Natural killer cell (primary cell): Measurements from ENCODE around the gene KCTD11. TPM values are rescaled to one million over a fixed set of nuclear protein-coding genes. Genes with fewer than 3 reads are reported as not detected.
"Not testable (repeated sequence)": the region's sequence is repeated elsewhere in the genome, so short reads cannot be mapped to it uniquely, and the experiment has no call there.

Source experiments
- ATAC-seq, 3 donors: fragments of 150-1000 bp in 2 of 3; fragments of 200-7000 bp in 1 of 3; cut with Tn5 transposase; 1 replicate in 1 of 3; 2 replicates in 2 of 3; pipeline ENCODE4 v1.10.0; 2021; ENCODE audit warnings: mild to moderate bottlenecking in 2 of 3, moderate library complexity in 2 of 3
- DNase-seq, 2 donors: peaks; one replicate each; pipeline versions ENCODE4 v3.0.0 to v3.0.0-alpha.2; 2013 to 2021; ENCODE audit warnings: mixed read lengths in 1 of 2
- H3K27ac ChIP-seq: one replicate; pipeline ENCODE4 v1.5.1; 2013; ENCODE audit warnings: mild to moderate bottlenecking, low read length
- H3K27me3 ChIP-seq: one replicate; pipeline ENCODE4 v1.6.1; 2013; ENCODE audit warnings: low read length; ENCODE audit not compliant: control insufficient read depth, insufficient read depth
- H3K36me3 ChIP-seq: one replicate; pipeline ENCODE4 v1.6.1; 2013; ENCODE audit warnings: low read length; ENCODE audit not compliant: control insufficient read depth, insufficient read depth
- H3K4me1 ChIP-seq: one replicate; pipeline ENCODE4 v1.6.1; 2013; ENCODE audit warnings: low read length; ENCODE audit not compliant: control insufficient read depth, insufficient read depth
- H3K4me3 ChIP-seq: one replicate; pipeline ENCODE4 v1.5.1; 2013; ENCODE audit warnings: low read length
- H3K9me3 ChIP-seq: one replicate; pipeline ENCODE4 v1.6.1; 2013; ENCODE audit warnings: low read length; ENCODE audit not compliant: control insufficient read depth, insufficient read depth
- H3K27ac Mint-ChIP-seq, 2 donors: one replicate each; pipeline ENCODE4 v1.8.0; 2022; ENCODE audit warnings: mild to moderate bottlenecking in 2 of 2, mixed read lengths in 2 of 2, moderate library complexity in 1 of 2
- H3K27me3 Mint-ChIP-seq, 2 donors: one replicate each; pipeline ENCODE4 v1.8.0; 2022; ENCODE audit warnings: low read depth in 2 of 2, mixed read lengths in 2 of 2
- H3K36me3 Mint-ChIP-seq: one replicate; pipeline ENCODE4 v1.8.0; 2022; ENCODE audit warnings: mixed read lengths
- H3K4me1 Mint-ChIP-seq, 2 donors: one replicate each; pipeline ENCODE4 v1.8.0; 2022; ENCODE audit warnings: mixed read lengths in 2 of 2
- H3K4me3 Mint-ChIP-seq: one replicate; pipeline ENCODE4 v1.8.0; 2022; ENCODE audit warnings: mild to moderate bottlenecking, moderate library complexity, mixed read lengths
- H3K9me3 Mint-ChIP-seq, 2 donors: one replicate each; pipeline ENCODE4 v1.8.0; 2022; ENCODE audit warnings: mixed read lengths in 2 of 2
- CTCF ChIP-seq: fragments of 200-600 bp; IDR thresholded peaks from one replicate; pipeline ENCODE4 v1.8.0; 2022; ENCODE audit warnings: antibody characterized with exemption
- WGBS: methylation state at CpG from one replicate; pipeline ENCODE4 v1.1.7; 2013; ENCODE audit warnings: missing lambda C conversion rate; ENCODE audit not compliant: insufficient coverage; 5-methylcytosine and 5-hydroxymethylcytosine counted together
- intact Hi-C: fragments of 100-400 bp; cut with micrococcal nuclease; formaldehyde crosslinking; loops from one replicate; pipeline ENCODE4 v1.14.2; 2022
- total RNA-seq, 4 donors: library from RNA; stranded (reverse); fragments of 120-200 nt in 1 of 4; gene quantifications; one replicate each; pipeline versions ENCODE4 v1.2.3 to v1.2.4, GENCODE V29; 2013 to 2022

KCTD11 gene
- total RNA-seq, 3 donors from 2014 or later (not counting 1 experiment from before 2014, with no cell fraction given) = 5.6 to 9.7 (median 8.3) TPM

DNA sequence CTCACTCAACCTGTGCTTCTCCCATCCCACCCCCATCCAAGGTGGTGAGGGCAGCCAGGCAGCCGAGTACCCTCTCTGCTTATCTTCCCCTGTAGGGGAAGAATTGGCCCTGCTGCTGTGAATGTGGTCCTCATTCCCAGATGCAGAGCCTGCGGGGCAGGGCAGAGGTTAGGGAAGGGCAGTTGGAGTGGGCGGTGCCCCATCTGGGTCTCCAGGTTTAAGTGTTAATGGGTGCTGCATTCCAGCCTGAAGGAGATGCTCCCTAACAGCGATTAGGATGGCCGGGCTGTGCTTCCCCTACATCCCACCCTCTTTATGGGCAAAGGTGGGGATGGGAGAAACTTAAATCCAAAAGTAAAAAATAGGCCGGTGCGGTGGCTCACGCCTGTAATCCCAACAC lies 15.1 kb downstream of the KCTD11 start:
- no peaks in the 10 kb centered on the region for H3K36me3 ChIP-seq
- no peak for ATAC-seq
- H3K9me3 ChIP-seq = no peaks in the 10 kb centered on the region
- TF ChIP-seq CTCF = no peak
- H3K4me1 ChIP-seq = no peaks in the 10 kb centered on the region
- peaks cover 0 to 3% of the 10 kb centered on the region in 2 donors for H3K4me1 Mint-ChIP-seq
- H3K9me3 Mint-ChIP-seq = no peaks in the 10 kb centered on the region
- H3K4me3 ChIP-seq = no peak overlapping the region
- no peaks in the 10 kb centered on the region for H3K36me3 Mint-ChIP-seq
- no peak for DNase-seq
- H3K4me3 Mint-ChIP-seq = no peak overlapping the region
- intact Hi-C loops = no loop called here
- no peak overlapping the region for H3K27ac Mint-ChIP-seq
- peaks cover 0 to 1% of the 10 kb centered on the region in 2 donors for H3K27me3 Mint-ChIP-seq
- H3K27ac ChIP-seq = no peak overlapping the region
- 91% methylated on average over 7 of the region's 8 CpGs for WGBS
- no peaks in the 10 kb centered on the region for H3K27me3 ChIP-seq

GRCh38 chr17:7367918-7368598 lies 16.1 kb downstream of the KCTD11 start:
- no peaks in the 10 kb centered on the region for H3K36me3 ChIP-seq
- peaks cover 0 to 3% of the 10 kb centered on the region in 2 donors for H3K4me1 Mint-ChIP-seq

DNA sequence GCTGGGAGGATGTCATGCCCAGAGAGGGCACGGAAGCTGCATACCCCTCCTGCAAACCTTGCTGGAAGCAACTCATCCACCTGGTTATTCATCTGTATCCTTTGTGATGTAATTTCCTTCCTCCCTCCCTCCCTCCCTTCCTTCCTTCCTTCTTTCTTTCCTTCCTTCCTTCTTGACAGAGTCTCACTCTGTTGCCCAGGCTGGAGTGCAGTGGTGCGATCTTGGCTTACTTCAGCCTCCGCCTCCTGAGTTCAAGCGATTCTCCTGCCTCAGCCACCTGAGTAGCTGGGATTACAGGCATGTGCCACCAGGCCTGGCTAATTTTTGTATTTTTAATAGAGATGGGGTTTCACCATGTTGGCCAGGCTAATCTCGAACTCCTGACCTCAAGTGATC lies 16.6 kb downstream of the KCTD11 start:
- H3K4me1 Mint-ChIP-seq, H3K4me3 Mint-ChIP-seq, H3K9me3 Mint-ChIP-seq, H3K27ac ChIP-seq, H3K27me3 Mint-ChIP-seq, DNase-seq, H3K4me1 ChIP-seq, ATAC-seq, H3K9me3 ChIP-seq, H3K27me3 ChIP-seq, intact Hi-C loops, H3K27ac Mint-ChIP-seq, H3K36me3 ChIP-seq, H3K4me3 ChIP-seq, H3K36me3 Mint-ChIP-seq: not testable (repeated sequence)
- WGBS = 87% methylated on average over 5 of the region's 5 CpGs

More at GRCh38 chr17:7367918-7368598, 16.1 kb downstream of the KCTD11 start:
- Mint-ChIP-seq H3K4me3 (no peak overlapping the region), H3K27ac (no peak overlapping the region), H3K27me3 (no peaks in the 10 kb centered on the region), H3K36me3 (no peaks in the 10 kb centered on the region), H3K9me3 (no peaks in the 10 kb centered on the region)
- no peak overlapping the region for H3K27ac ChIP-seq
- intact Hi-C loops = no loop called here
- TF ChIP-seq CTCF = no peak
- no peaks in the 10 kb centered on the region for H3K4me1 ChIP-seq
- H3K4me3 ChIP-seq = no peak overlapping the region
- no peaks in the 10 kb centered on the region for H3K27me3 ChIP-seq
- no peak for ATAC-seq
- 92% methylated on average over 6 of the region's 13 CpGs for WGBS
- H3K9me3 ChIP-seq = no peaks in the 10 kb centered on the region
- DNase-seq = no peak

- no peaks in the 10 kb centered on the region for H3K27me3 ChIP-seq
- H3K27me3 Mint-ChIP-seq = no peaks in the 10 kb centered on the region
- no peak for DNase-seq
- no peak overlapping the region for H3K27ac ChIP-seq
- no peak for ATAC-seq
- WGBS = 93% methylated on average over 5 of the region's 5 CpGs
- intact Hi-C loops = no loop called here
- no peaks in the 10 kb centered on the region for H3K36me3 Mint-ChIP-seq
- H3K27ac Mint-ChIP-seq = no peak overlapping the region
- no peaks in the 10 kb centered on the region for H3K4me1 ChIP-seq
- no peaks in the 10 kb centered on the region for H3K9me3 Mint-ChIP-seq
- H3K4me1 Mint-ChIP-seq = peaks cover 0 to 3% of the 10 kb centered on the region in 2 donors
- no peaks in the 10 kb centered on the region for H3K36me3 ChIP-seq
- H3K9me3 ChIP-seq = no peaks in the 10 kb centered on the region
- no peak overlapping the region for H3K4me3 Mint-ChIP-seq
- TF ChIP-seq CTCF = no peak
- no peak overlapping the region for H3K4me3 ChIP-seq
Observed at GRCh38 chr17:7369825-7370224, 17.9 kb downstream of the KCTD11 start.
